Daoy (cell line): ENCODE results near the gene TTC31. TPM values are rescaled to one million over a fixed set of nuclear protein-coding genes. Genes with fewer than 3 reads are reported as not detected.
A peak's percentile ranks its signal among the peaks of the same experiment; 100 is the strongest.
"Not testable (repeated sequence)": the region's sequence is repeated elsewhere in the genome, so short reads cannot be mapped to it uniquely, and the experiment has no call there.

Experiments used
- DNase-seq: peaks from one replicate; pipeline ENCODE4 v3.0.0-alpha.2; 2015; ENCODE audit warnings: low read depth
- total RNA-seq: library from RNA; depleted of rRNA; stranded (reverse); fragments of >200 nt; shearing (Covaris generic); gene quantifications from 2 replicates; pipeline ENCODE4 v1.2.3, GENCODE V29; 2014; rRNA removed

Gene TTC31
- total RNA-seq, result 19.4 and 26.3 TPM in 2 replicates

DNA sequence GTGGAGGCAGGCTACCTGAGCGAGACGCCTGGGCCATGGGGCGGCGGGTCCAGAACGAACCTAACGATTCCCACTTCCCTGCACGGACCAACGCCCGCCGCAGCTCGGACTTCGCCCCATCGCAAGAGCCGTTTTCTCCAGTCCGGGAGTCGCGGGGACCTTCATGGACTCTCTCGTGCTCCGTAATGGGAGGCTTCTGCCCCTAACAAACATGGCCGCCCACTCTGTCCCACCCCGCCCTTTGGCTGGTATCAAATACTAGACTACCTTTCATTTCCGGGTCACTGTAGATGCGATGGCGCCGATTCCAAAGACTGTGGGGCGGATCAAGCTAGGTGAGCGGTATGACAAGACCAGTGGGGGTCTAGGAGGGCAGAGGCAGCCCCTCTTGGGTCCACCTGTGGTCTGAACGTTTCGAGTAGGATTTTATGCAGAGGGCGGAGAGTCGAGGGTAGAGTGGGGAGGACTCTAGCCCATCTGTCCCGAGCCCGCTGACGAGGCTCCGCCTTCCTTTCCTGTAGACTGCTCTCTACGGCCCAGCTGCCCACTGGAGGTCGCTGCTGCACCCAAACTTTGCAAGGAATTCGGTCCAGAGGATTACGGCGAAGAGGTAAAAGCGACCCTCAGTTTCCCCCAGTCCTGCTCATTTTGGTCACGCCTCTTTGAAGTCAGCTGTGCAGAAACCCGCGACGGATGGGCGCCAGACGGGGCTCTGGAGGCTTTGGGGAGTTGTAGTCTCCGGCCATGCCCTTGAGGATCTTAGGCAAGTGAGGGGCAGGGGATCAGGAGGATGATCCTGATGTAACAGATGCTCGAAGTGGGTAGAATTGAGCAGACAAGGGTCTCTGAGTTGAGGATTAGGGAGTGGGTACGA, at the start of gene TTC31, which contains the start of gene CCDC142:
TSS of gene TTC31 (plus strand) at position 281 of the 874 bp plus-strand sequence. CDS start at position 296, 15 bp downstream.
TSS of gene CCDC142 (minus strand) at position 198 of the 874 bp plus-strand sequence. CDS start at position 37, 161 bp downstream.
- DNase-seq, result peak; percentile 95

DNA sequence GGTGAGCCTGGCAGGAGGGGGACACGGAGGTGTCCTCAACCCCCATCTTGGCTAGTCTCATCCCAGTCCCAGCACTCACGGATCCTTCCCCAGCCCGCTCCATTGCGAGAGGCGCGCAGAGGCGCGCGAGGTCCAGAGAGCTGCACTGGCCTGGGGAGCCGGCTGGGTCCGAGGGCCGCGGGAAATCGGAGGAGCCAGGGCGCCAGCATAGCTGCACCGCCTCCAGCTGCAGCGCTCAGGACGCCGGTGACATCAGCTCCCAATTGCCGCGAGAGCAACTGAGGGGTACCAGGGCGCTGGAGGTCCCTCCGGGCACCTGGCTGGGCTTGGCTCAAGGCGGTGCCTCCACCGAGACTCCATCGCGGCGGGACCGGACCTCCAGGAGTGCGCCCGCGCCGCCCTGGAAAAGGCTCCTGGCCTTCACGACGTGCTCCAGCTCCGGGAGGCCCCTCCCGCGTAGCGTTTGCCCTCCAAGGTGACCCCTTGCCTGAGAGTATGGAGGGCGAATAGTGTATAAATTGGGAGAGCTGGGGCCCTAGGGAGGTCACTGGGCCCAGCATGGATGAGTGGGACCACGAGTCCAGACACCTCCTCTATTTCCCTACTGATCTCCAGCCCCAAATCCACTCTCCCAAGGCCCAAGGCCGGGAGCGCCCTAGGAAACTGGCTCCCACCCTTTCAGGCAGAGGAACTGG, 46.6 kb upstream of the TTC31 start:
- no peak for DNase-seq

DNA sequence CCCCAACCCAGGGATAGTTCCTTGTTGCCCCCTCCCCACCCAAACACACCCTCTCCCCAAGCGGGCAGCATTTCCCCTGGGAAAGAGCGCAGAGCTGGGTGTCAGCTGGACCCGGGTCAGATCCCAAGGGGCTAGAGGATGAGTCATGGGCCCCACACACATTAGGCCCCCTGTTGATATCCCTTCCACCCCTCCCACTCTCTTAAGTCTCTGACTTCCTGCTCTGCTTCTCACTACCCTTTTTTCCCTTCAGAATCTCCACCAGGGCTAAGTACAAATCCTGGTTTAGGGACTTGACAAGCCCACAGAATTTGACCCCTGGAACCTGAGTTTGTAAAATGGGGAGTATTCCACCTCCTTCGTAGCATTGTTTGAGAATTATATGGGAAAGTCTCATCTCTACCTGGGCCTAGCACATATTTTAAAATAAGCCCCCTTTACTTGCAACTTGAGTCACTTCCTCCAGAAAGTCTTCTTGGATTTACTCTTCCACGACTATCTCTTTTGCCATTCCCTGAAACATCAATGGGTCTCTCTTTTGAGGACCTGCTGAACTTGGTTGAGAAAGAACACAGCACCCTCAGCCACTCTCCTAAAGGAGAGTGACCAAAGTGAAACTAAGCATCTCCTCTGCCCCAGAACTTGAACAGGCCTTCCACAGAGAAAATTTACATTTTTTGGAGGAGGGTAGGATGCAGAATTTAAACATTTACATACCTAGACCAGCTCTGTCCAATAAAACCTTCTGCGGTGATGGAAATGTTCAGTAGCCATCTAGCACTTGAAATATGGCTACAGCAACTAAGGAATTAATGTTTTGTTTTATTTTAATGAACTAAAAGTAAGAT, 45.8 kb upstream of the TTC31 start:
- no peak for DNase-seq

GRCh38 chr2:74438248-74438647, 44.6 kb upstream of the TTC31 start:
- no peak for DNase-seq

DNA sequence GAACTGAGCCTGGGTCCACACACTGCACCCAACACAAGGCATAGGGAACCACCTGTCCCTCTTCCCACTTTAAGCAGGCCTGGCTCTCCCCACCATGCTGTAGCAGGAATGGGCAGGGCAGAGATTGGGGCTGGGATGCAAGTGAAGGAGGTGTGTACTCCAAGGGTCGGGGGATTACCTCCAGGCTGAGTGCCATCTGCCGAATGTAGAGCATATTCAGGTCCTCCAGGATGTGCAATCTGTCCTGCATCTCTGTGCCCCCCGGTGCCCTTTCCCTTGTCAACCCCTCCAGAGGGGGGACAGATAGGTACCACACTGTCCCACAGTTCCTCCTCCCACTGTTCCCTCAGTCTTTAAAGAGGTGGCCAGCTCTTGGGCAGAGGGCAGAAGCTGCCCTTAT, 43.5 kb upstream of the TTC31 start:
- DNase-seq, result no peak

GRCh38 chr2:74439803-74440377, 43.0 kb upstream of the TTC31 start:
- peak; percentile 44 for DNase-seq

GRCh38 chr2:74440378-74441169, 42.3 kb upstream of the TTC31 start:
- DNase-seq, result peak; percentile 85

DNA sequence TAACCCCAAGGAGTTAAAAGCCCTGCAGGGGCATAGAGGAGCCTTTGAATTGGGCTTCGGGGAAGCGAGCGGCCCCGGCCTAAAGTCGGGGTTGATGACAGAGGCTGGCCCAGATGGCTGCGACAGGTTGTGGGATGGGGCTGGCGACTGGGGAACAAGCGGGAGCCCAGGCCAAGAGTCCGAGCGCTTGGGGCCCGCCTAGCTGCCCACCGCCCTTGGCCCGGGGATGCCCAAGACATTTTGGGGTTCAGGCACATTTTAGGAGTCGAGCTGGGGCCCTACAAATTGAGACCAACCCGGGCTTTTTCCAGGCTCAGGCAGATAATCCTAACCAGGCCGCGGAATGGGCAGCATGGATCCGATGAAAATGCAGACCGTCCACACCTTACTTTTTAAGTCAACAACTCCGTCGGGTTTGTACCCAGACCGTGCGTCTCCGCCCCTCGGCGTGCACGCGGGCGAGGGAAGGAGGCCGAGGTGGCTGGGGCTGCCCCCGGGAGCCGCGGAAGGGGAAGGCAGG, 41.7 kb upstream of the TTC31 start:
- DNase-seq, result no peak

GRCh38 chr2:74441690-74442482, 41.0 kb upstream of the TTC31 start, which contains the start of gene RTKN:
Gene RTKN, minus strand, starts transcription at chr2:74441937. Its CDS starts 121 bp downstream, at chr2:74441816.
- no peak for DNase-seq

- not testable (repeated sequence) for DNase-seq
Observed at GRCh38 chr2:74442483-74443297, 40.2 kb upstream of the TTC31 start.

GRCh38 chr2:74444498-74445318, 38.2 kb upstream of the TTC31 start:
- no peak for DNase-seq

- no peak for DNase-seq
Observed at GRCh38 chr2:74447230-74447999, 35.5 kb upstream of the TTC31 start.

DNA sequence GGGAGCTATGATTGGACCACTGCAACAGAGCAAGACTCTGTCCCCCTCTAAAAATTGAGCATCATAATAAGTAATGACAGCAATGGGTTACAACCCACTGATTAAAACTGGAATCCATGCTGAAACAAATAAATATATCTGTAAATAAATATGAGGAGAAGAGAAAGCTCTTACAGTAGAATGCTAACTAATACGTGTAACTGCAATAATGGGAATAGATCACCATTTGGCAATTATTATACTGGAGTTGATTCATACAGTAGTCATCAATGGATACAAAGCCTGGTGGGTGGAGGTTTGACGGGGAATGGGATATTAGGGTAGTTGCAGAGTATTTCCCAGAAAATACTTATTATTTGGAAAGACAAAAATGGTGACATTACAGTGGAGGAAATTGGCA, 34.1 kb upstream of the TTC31 start:
- no peak for DNase-seq

DNA sequence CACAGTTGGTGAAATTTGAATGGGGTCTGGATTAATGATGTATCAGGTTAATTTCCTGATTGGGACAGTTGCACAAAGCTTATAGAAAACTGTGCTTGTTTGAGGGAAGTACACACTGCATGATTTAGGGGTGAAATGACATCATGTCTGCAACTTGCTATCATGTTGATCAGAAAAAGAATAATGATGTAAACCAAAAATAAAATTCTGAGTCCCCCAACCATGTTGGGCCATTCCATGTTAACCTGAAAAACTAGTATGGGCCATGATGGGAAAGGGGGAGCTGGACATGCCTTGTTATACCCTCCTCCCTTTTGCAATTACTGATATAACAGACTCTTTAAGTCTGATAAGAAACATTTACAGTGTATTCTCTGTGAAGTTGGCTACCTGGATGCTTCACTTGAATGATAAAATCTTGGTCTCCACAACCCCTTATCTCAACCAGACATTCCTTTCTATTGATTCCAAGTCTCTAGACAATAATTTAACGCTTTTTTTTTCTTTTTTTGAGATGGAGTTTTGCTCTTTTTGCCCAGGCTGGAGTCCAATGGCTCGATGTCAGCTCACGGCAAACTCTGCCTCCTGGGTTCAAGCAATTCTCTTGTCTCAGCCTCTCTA, 32.2 kb upstream of the TTC31 start:
- DNase-seq, result no peak

GRCh38 chr2:74454654-74455511, 28.0 kb upstream of the TTC31 start, which contains the start of gene INO80B:
Gene INO80B, plus strand, starts transcription at chr2:74455087. Its CDS starts 30 bp downstream, at chr2:74455117.
- peak; percentile 96 for DNase-seq
